HEK293 (cell line): ENCODE results near the gene CARD14.

Experiments
- CTCF ChIA-PET: fragments of 350-600 bp; formaldehyde crosslinking; extraction: SDS; loops from one replicate; lab custom pipeline; 2021; ENCODE audit warnings: antibody characterized with exemption; lab: Yijun Ruan, JAX
- POLR2A ChIA-PET: fragments of 300-600 bp; formaldehyde crosslinking; extraction: SDS; loops from one replicate; lab custom pipeline; 2020; ENCODE audit warnings: antibody characterized with exemption, inconsistent platforms; lab: Yijun Ruan, JAX
- H3K27ac ChIP-seq: fragments of 200-500 bp; sonication (Bioruptor generic); 2 replicates; pipeline ENCODE4 v1.5.1; 2014; ENCODE audit warnings: low read depth, low read length, control low read depth, inconsistent platforms; ENCODE audit errors: extremely low read depth
- H3K36me3 ChIP-seq, 2 experiments: fragments of 200-500 bp in 1 of 2; sonication (Bioruptor generic) in 1 of 2; 1 replicate in 1 of 2; 2 replicates in 1 of 2; pipeline ENCODE4 v1.5.1; 2014 to 2017; ENCODE audit warnings: inconsistent platforms in 2 of 2, low read length in 2 of 2; ENCODE audit not compliant: control insufficient read depth in 2 of 2, insufficient read depth in 1 of 2
- H3K4me1 ChIP-seq: fragments of 200-500 bp; sonication (Bioruptor generic); 2 replicates; pipeline ENCODE4 v1.5.1; 2014; ENCODE audit warnings: mild to moderate bottlenecking, low read length, inconsistent platforms; ENCODE audit not compliant: control insufficient read depth, insufficient read depth
- H3K4me3 ChIP-seq: 2 replicates; pipeline ENCODE4 v1.5.1; 2011; ENCODE audit warnings: low read depth, mild to moderate bottlenecking, control low read depth, low read length, moderate library complexity
- H3K9me3 ChIP-seq: fragments of 200-500 bp; sonication (Bioruptor generic); 2 replicates; pipeline ENCODE4 v1.5.1; 2014; ENCODE audit warnings: low read depth, low read length, inconsistent platforms; ENCODE audit not compliant: control insufficient read depth, insufficient read depth
- GFI1B ChIP-seq: fragments of 450-650 bp; formaldehyde crosslinking; IDR thresholded peaks from 2 replicates; pipeline ENCODE4 v1.5.1; 2016; ENCODE audit warnings: missing biosample characterization, missing genetic modification characterization
- MZF1 ChIP-seq: fragments of 450-650 bp; formaldehyde crosslinking; IDR thresholded peaks from 2 replicates; pipeline ENCODE4 v1.5.1; 2017; ENCODE audit warnings: missing biosample characterization, missing genetic modification characterization, borderline replicate concordance
- SCRT2 ChIP-seq: fragments of 450-650 bp; formaldehyde crosslinking; IDR thresholded peaks from 2 replicates; pipeline ENCODE4 v1.5.1; 2016; ENCODE audit warnings: missing biosample characterization, missing genetic modification characterization
- SP3 ChIP-seq: fragments of 450-650 bp; formaldehyde crosslinking; IDR thresholded peaks from 2 replicates; pipeline ENCODE4 v1.5.1; 2016; ENCODE audit warnings: missing biosample characterization, missing genetic modification characterization
- ZBTB17 ChIP-seq: fragments of 450-650 bp; formaldehyde crosslinking; IDR thresholded peaks from 2 replicates; pipeline ENCODE4 v1.5.1; 2016; ENCODE audit warnings: missing biosample characterization, missing genetic modification characterization
- ZNF138 ChIP-seq: fragments of 450-650 bp; formaldehyde crosslinking; IDR thresholded peaks from 2 replicates; pipeline ENCODE4 v1.5.1; 2016; ENCODE audit warnings: missing biosample characterization, missing genetic modification characterization, borderline replicate concordance
- ZNF16 ChIP-seq: fragments of 450-650 bp; formaldehyde crosslinking; IDR thresholded peaks from 2 replicates; pipeline ENCODE4 v1.5.1; 2016; ENCODE audit warnings: low read depth, missing biosample characterization, missing genetic modification characterization
- ZNF169 ChIP-seq: fragments of 450-650 bp; formaldehyde crosslinking; IDR thresholded peaks from 2 replicates; pipeline ENCODE4 v1.5.1; 2016; ENCODE audit warnings: missing biosample characterization, missing genetic modification characterization
- ZNF19 ChIP-seq: fragments of 450-650 bp; formaldehyde crosslinking; IDR thresholded peaks from 2 replicates; pipeline ENCODE4; 2016; ENCODE audit warnings: missing biosample characterization, missing genetic modification characterization, low read depth
- ZNF202 ChIP-seq: fragments of 450-650 bp; formaldehyde crosslinking; IDR thresholded peaks from 2 replicates; pipeline ENCODE4 v1.5.1; 2016; ENCODE audit warnings: missing biosample characterization, missing genetic modification characterization, borderline replicate concordance
- ZNF23 ChIP-seq: fragments of 450-650 bp; formaldehyde crosslinking; IDR thresholded peaks from 2 replicates; pipeline ENCODE4 v1.5.1; 2016; ENCODE audit warnings: missing biosample characterization, missing genetic modification characterization, borderline replicate concordance
- ZNF362 ChIP-seq: fragments of 450-650 bp; formaldehyde crosslinking; IDR thresholded peaks from 2 replicates; pipeline ENCODE4 v1.5.1; 2016; ENCODE audit warnings: missing biosample characterization, missing genetic modification characterization
- ZNF37A ChIP-seq: fragments of 450-650 bp; IDR thresholded peaks from 2 replicates; pipeline ENCODE4 v1.5.1; 2018; ENCODE audit warnings: missing biosample characterization, missing genetic modification characterization
- ZNF394 ChIP-seq: fragments of 450-650 bp; formaldehyde crosslinking; IDR thresholded peaks from 2 replicates; pipeline ENCODE4 v1.5.1; 2016; ENCODE audit warnings: missing biosample characterization, missing genetic modification characterization, mild to moderate bottlenecking, moderate library complexity, borderline replicate concordance
- ZNF701 ChIP-seq: fragments of 450-650 bp; formaldehyde crosslinking; IDR thresholded peaks from 2 replicates; pipeline ENCODE4 v1.5.1; 2016; ENCODE audit warnings: missing biosample characterization, missing genetic modification characterization
- TF ChIP-seq, protein P1 (sequence below): fragments of 450-650 bp; formaldehyde crosslinking; IDR thresholded peaks from 2 replicates; pipeline ENCODE4 v1.5.1; 2016; ENCODE audit warnings: missing biosample characterization, missing genetic modification characterization, low read depth
- TF ChIP-seq, protein P2 (sequence below): fragments of 450-650 bp; formaldehyde crosslinking; IDR thresholded peaks from 2 replicates; pipeline ENCODE4 v1.5.1; 2016; ENCODE audit warnings: missing biosample characterization, missing genetic modification characterization
- TF ChIP-seq, protein P3 (sequence below): fragments of 450-650 bp; formaldehyde crosslinking; IDR thresholded peaks from 2 replicates; pipeline ENCODE4 v1.5.1; 2017; ENCODE audit warnings: missing biosample characterization, missing genetic modification characterization

Gene CARD14

GRCh38 chr17:80177986-80178595, 8.3 kb downstream of the CARD14 start (continued):
- TF ChIP-seq MZF1 (tag by site-specific recombination) (no peak), ZNF16 (tag by site-specific recombination) (no peak)

DNA sequence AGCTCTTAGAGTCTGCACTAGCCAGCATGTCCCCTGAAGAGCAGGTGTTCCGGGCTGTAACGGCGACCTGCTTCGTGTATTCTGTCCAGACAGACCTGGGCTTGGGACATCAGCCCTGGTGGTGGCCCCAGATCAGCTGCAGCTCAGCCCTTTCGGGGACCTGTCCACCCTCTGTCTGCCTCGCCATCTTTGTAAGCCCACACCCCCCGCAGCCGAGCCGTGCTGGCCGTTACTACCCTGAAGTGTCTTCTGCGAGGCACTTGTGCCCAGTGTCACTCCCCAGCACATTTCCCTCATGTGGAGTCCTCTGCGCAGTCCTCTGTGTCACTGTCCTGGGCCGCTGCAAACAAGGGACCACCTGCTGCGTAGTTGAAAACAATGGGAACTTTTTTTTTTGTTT, 10.4 kb downstream of the CARD14 start:
- CTCF ChIA-PET = interaction anchor here (1.0 kb wide), 1 partner anchor 172 kb away, joined by 3 read pairs; no protein-coding TSS in a partner anchor

DNA sequence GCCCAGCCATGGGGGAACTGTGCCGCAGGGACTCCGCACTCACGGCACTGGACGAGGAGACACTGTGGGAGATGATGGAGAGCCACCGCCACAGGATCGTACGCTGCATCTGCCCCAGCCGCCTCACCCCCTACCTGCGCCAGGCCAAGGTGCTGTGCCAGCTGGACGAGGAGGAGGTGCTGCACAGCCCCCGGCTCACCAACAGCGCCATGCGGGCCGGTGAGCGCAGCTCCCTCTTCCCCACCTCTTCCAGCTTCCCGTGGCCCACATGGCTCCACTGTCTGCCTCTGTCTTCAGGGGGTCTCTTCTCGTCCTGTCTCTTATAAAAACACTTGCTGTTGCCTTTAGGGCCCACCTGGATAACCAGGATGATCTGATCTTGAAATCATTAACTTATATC, 11.6 kb downstream of the CARD14 start:
- POLR2A ChIA-PET = no interaction called here
- H3K4me3 ChIP-seq = no peak overlapping the region
- CTCF ChIA-PET = interaction anchor here (0.5 to 0.9 kb wide), 3 partner anchors 10 to 173 kb away, joined by 3 to 4 read pairs (median 3); no protein-coding TSS in a partner anchor
- no peaks in the 10 kb centered on the region for H3K36me3 ChIP-seq
- H3K4me1 ChIP-seq = no peaks in the 10 kb centered on the region
- TF ChIP-seq ZNF169 (tag by site-specific recombination) = no peak
- no peak for TF ChIP-seq ZNF37A
- no peak for TF ChIP-seq SCRT2 (tag by site-specific recombination)
- no peak for TF ChIP-seq ZNF394 (tag by site-specific recombination)
- no peak for TF ChIP-seq ZBTB17 (tag by site-specific recombination)
- TF ChIP-seq, protein P1, sequence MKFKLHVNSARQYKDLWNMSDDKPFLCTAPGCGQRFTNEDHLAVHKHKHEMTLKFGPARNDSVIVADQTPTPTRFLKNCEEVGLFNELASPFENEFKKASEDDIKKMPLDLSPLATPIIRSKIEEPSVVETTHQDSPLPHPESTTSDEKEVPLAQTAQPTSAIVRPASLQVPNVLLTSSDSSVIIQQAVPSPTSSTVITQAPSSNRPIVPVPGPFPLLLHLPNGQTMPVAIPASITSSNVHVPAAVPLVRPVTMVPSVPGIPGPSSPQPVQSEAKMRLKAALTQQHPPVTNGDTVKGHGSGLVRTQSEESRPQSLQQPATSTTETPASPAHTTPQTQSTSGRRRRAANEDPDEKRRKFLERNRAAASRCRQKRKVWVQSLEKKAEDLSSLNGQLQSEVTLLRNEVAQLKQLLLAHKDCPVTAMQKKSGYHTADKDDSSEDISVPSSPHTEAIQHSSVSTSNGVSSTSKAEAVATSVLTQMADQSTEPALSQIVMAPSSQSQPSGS (tag by site-specific recombination) = no peak
- TF ChIP-seq ZNF19 (tag by site-specific recombination) = no peak
- no peaks in the 10 kb centered on the region for H3K9me3 ChIP-seq
- H3K27ac ChIP-seq = no peak overlapping the region

More for the DNA sequence above, 10.4 kb downstream of the CARD14 start:
- H3K4me1 ChIP-seq = no peaks in the 10 kb centered on the region
- TF ChIP-seq SP3 (tag by site-specific recombination) = no peak
- no peak for TF ChIP-seq ZNF362
- TF ChIP-seq ZNF701 (tag by site-specific recombination) = no peak
- no peak for TF ChIP-seq GFI1B (tag by site-specific recombination)
- TF ChIP-seq, all 188 proteins: peak for 0
- Histone ChIP-seq H3K4me3 (no peak overlapping the region), H3K9me3 (no peaks in the 10 kb centered on the region), H3K36me3 (no peaks in the 10 kb centered on the region), H3K27ac (no peak overlapping the region)
- POLR2A ChIA-PET = no interaction called here

DNA sequence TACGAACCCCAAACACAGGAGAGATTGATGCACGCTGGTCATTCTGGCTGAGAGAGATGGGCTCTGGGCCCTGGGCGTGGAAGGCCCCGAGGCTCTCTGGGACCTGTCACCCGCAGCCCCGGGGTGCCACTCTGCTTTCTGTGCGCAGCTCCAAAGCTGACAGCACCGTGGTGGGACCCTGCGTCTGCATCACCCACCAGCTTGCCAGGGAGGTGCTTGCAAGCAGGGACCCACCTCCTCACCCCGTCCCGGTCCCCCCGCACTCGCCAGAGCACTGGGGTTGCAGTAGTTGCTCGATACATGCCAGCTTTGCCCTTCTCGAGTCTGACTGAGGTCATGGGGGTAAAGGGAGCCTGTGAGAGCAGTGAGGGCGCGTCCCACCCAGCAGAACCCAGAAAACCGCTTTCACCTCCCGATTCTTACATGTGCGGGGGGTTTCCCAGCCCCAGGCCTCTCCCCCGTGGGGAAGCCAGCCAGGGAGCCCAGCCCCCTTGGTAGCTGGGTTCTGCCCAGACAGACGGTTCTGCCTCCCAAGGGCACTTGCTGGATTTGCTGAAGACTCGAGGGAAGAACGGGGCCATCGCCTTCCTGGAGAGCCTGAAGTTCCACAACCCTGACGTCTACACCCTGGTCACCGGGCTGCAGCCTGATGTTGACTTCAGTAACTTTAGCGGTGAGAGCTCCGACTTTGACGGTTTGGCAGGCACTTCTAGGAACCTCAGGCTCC, 12.5 kb downstream of the CARD14 start:
- CTCF ChIA-PET = interaction anchor here (0.5 to 0.9 kb wide), 3 partner anchors 11 to 718 kb away, joined by 3 to 4 read pairs (median 3); no protein-coding TSS in a partner anchor
- POLR2A ChIA-PET = interaction anchor here (0.6 kb wide), 1 partner anchor 36 kb away, joined by 3 read pairs; no protein-coding TSS in a partner anchor
- no peak for TF ChIP-seq ZNF138 (tag by site-specific recombination)
- TF ChIP-seq, protein P1 (tag by site-specific recombination) = no peak
- TF ChIP-seq ZNF23 (tag by site-specific recombination) = no peak
- TF ChIP-seq ZNF202 (tag by site-specific recombination) = no peak
- TF ChIP-seq, protein P2, sequence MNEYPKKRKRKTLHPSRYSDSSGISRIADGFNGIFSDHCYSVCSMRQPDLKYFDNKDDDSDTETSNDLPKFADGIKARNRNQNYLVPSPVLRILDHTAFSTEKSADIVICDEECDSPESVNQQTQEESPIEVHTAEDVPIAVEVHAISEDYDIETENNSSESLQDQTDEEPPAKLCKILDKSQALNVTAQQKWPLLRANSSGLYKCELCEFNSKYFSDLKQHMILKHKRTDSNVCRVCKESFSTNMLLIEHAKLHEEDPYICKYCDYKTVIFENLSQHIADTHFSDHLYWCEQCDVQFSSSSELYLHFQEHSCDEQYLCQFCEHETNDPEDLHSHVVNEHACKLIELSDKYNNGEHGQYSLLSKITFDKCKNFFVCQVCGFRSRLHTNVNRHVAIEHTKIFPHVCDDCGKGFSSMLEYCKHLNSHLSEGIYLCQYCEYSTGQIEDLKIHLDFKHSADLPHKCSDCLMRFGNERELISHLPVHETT (tag by site-specific recombination) = no peak
- TF ChIP-seq, protein P3, sequence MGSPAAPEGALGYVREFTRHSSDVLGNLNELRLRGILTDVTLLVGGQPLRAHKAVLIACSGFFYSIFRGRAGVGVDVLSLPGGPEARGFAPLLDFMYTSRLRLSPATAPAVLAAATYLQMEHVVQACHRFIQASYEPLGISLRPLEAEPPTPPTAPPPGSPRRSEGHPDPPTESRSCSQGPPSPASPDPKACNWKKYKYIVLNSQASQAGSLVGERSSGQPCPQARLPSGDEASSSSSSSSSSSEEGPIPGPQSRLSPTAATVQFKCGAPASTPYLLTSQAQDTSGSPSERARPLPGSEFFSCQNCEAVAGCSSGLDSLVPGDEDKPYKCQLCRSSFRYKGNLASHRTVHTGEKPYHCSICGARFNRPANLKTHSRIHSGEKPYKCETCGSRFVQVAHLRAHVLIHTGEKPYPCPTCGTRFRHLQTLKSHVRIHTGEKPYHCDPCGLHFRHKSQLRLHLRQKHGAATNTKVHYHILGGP = no peak

More for the DNA sequence above, 12.5 kb downstream of the CARD14 start:
- Histone ChIP-seq H3K27ac (no peak overlapping the region), H3K4me1 (no peaks in the 10 kb centered on the region), H3K4me3 (no peak overlapping the region), H3K36me3 (no peaks in the 10 kb centered on the region), H3K9me3 (no peaks in the 10 kb centered on the region)
